Nephron (organoid): ENCODE data around the gene EFCAB8.

Experiments
- H3K27ac Mint-ChIP-seq, 3 experiments: 2 replicates each; pipeline ENCODE4 v1.8.0; 2020; ENCODE audit warnings: mixed read lengths in 3 of 3, mild to moderate bottlenecking in 2 of 3, moderate library complexity in 1 of 3
- H3K27me3 Mint-ChIP-seq: 2 replicates; pipeline ENCODE4 v1.8.0; 2021; ENCODE audit warnings: low read depth, mild to moderate bottlenecking, moderate library complexity, mixed read lengths
- H3K36me3 Mint-ChIP-seq: 2 replicates; pipeline ENCODE4 v1.8.0; 2020; ENCODE audit warnings: low read depth, mixed read lengths
- H3K4me1 Mint-ChIP-seq: 2 replicates; pipeline ENCODE4 v1.8.0; 2020; ENCODE audit warnings: mixed read lengths
- H3K4me3 Mint-ChIP-seq, 3 experiments: 2 replicates each; pipeline ENCODE4 v1.8.0; 2020; ENCODE audit warnings: mild to moderate bottlenecking in 3 of 3, mixed read lengths in 3 of 3, moderate library complexity in 2 of 3
- H3K9me3 Mint-ChIP-seq: 2 replicates; pipeline ENCODE4 v1.8.0; 2020; ENCODE audit warnings: mixed read lengths
- CTCF ChIP-seq, 3 experiments: fragments of 200-600 bp; sonication (generic); IDR thresholded peaks; one replicate each; pipeline ENCODE4 v1.5.0; 2021; ENCODE audit warnings: antibody characterized with exemption in 3 of 3; ENCODE audit not compliant: unreplicated experiment in 3 of 3

EFCAB8 gene

DNA sequence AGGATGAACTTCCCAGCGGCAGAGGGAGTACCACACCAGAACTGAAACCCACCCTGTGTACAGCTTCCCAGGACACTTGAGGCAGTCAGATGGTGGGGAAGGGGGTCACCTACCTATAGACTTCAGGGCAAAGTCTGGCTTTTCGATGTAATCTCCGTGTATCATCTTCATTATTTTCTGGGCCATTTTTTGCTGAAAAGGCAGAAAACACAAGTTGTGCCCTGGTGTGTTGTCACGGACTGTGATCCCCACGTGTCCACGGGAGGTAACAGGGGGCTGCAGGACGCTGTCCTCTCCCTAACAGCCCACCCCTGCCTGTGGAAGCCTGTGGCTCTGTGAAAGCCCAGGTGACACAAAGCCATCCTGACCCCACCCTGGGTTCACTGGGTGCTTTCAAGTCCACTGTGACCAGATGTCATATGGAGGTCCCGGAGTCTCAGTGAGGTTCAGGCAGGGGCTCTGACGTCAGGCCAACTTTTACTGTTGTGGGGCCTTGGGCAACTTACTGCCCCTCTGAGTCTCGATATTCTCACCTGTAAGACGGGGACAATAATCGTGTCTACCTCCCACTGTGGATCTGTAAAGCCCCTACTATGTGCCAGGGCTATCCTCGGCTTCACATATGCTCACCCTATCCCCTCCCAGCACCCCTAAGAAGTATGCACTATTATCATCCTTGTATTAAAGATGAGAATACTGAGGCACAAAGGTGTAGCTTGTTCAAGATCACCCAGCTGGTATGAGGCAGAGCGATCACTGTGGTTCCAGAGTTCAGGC lies 131.0 kb downstream of the EFCAB8 start:
- H3K4me1 Mint-ChIP-seq, result no peaks in the 10 kb centered on the region
- no peak overlapping the region for H3K4me3 Mint-ChIP-seq
- peaks cover 3% of the 10 kb centered on the region for H3K9me3 Mint-ChIP-seq
- no peak overlapping the region for H3K27ac Mint-ChIP-seq
- no peak for TF ChIP-seq CTCF (IDR thresholded peaks at IDR 0.05; ENCODE audit: unreplicated experiment in 3 of 3)
- no peaks in the 10 kb centered on the region for H3K27me3 Mint-ChIP-seq
- H3K36me3 Mint-ChIP-seq, result no peaks in the 10 kb centered on the region

DNA sequence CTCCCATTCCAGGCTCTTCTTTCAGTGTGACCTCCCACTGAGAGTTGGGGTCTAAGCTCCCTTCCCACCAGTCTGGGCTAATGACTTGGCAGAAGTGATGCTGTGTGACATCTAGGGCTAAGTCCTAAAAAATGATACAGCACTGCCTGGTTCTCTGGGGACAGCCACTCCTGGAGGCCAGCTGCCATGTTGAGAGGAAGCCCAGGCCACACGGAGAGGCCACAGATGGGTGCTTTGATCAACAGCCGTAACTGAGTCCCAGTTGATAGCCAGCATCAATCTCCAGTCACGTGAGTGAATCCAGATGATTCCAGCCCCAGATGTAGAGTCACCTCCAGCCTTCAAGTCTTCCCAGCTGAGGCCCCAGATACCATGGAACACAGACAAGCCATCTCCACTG lies 131.7 kb downstream of the EFCAB8 start:
- Mint-ChIP-seq H3K27me3 (no peaks in the 10 kb centered on the region), H3K9me3 (peaks cover 8% of the 10 kb centered on the region), H3K27ac (no peak overlapping the region), H3K36me3 (no peaks in the 10 kb centered on the region), H3K4me3 (no peak overlapping the region), H3K4me1 (no peaks in the 10 kb centered on the region)
- no peak for TF ChIP-seq CTCF (IDR thresholded peaks at IDR 0.05; ENCODE audit: unreplicated experiment in 3 of 3)

GRCh38 chr20:32991383-32991782 lies 132.7 kb downstream of the EFCAB8 start:
- no peak for TF ChIP-seq CTCF (IDR thresholded peaks at IDR 0.05; ENCODE audit: unreplicated experiment in 3 of 3)
- H3K36me3 Mint-ChIP-seq, result no peaks in the 10 kb centered on the region
- H3K4me1 Mint-ChIP-seq, result no peaks in the 10 kb centered on the region
- H3K27me3 Mint-ChIP-seq, result no peaks in the 10 kb centered on the region
- peaks cover 8% of the 10 kb centered on the region for H3K9me3 Mint-ChIP-seq
- no peak overlapping the region for H3K27ac Mint-ChIP-seq
- no peak overlapping the region for H3K4me3 Mint-ChIP-seq

DNA sequence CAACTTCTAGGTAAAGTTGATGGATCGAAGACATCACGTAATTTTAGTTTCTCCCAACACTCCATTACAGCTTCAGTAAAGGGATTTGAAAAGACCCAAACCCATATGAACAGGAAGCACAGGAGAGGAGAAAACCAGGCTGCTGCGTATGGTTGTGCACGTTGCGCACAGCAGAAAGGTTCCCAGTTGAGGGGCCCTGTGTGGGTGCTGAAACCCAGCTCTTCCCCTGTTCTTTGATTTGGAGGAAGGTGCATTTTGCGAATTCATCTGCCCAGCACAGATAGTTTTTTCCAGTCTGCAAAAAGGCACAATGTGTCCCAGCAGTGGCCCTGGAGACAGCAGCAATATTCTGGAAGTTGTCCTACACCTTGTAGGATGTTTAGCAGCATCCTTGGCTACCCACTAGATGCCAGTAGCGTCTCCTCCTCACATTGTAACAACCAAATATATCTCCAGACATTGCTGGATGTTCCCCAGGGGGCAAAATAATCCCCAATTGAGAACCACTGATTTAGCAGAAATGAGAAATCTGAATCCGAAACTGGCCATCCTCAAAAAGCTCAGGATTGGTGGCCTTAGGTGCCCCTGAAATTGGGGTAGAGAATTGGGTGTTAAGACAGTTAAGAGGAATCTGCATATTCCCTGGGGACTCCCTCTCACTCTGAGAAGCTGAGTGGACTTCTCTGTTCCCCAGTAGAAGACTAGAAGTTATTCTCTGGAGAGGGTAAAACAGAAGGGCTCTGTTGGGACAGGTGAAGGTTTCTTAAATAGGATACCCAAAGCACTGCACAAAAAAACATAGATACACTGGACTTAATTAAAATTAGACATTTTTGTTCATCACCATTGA lies 133.3 kb downstream of the EFCAB8 start:
- H3K9me3 Mint-ChIP-seq, result peaks cover 11% of the 10 kb centered on the region
- no peaks in the 10 kb centered on the region for H3K36me3 Mint-ChIP-seq
- no peaks in the 10 kb centered on the region for H3K4me1 Mint-ChIP-seq
- no peak overlapping the region for H3K4me3 Mint-ChIP-seq
- TF ChIP-seq CTCF (IDR thresholded peaks at IDR 0.05; ENCODE audit: unreplicated experiment in 3 of 3), result no peak
- H3K27ac Mint-ChIP-seq, result no peak overlapping the region
- H3K27me3 Mint-ChIP-seq, result no peaks in the 10 kb centered on the region

- Mint-ChIP-seq H3K9me3 (peaks cover 11% of the 10 kb centered on the region), H3K27ac (no peak overlapping the region), H3K4me3 (no peak overlapping the region), H3K27me3 (no peaks in the 10 kb centered on the region), H3K4me1 (no peaks in the 10 kb centered on the region), H3K36me3 (no peaks in the 10 kb centered on the region)
- no peak for TF ChIP-seq CTCF (IDR thresholded peaks at IDR 0.05; ENCODE audit: unreplicated experiment in 3 of 3)
These were observed 134.8 kb downstream of the EFCAB8 start for GRCh38 chr20:32993496-32994050.
